ENCODE measurements around the gene FBXO2.

FBXO2 gene

DNA sequence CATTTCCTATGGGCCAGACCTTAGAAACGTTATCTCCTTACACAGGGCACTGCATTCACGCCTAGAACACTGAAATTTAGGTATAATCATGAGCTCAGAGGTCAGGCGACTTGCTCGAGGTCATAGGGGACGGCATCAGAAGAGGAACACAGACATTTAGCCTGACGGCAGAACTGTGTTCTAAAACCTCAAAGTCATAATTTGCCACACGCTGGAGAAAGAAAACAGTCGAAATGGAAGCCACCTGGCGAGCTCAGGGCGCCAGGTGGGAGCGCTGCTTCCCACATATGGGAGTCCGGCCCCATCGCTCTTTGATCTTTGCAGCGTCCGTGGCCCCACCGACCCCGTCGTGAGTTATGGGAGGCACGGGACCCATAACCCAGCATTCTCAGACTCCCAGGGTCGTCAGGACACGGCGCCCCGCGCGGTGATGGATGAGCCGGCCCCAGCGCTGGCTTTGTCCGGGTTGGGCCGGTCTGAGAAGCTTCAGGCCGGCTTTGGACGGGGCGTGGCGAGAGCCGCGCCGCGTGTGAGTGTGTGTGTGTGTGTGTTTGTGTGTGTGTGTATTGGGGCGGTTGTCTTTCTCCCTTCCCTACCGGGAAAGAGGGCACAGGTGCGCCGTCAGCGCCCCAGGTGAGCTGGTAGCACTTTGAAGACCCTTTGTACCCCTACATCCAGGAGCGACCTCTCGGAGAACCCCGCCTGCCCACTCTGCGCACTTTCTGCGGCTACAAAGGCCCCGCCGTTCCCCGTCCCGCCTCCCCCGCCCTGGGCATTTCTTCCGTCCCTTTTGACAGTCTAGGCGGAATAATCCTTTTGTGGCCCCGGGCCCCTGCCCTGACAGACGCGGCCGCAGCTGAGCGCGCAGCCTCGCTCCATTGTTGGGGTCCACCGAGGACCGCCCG is 36.4 kb upstream of the FBXO2 start:
- Mint-ChIP-seq H3K4me1 (peaks cover 24% of the 10 kb centered on the region), H3K27ac (no peak overlapping the region), H3K27me3 (peaks cover 42% of the 10 kb centered on the region), H3K9me3 (no peaks in the 10 kb centered on the region), H3K36me3 (ENCODE audit: low read depth) (no peaks in the 10 kb centered on the region), H3K4me3 (peak overlapping the region; percentile 35)
- no peak for DNase-seq
- no peak for ATAC-seq

DNA sequence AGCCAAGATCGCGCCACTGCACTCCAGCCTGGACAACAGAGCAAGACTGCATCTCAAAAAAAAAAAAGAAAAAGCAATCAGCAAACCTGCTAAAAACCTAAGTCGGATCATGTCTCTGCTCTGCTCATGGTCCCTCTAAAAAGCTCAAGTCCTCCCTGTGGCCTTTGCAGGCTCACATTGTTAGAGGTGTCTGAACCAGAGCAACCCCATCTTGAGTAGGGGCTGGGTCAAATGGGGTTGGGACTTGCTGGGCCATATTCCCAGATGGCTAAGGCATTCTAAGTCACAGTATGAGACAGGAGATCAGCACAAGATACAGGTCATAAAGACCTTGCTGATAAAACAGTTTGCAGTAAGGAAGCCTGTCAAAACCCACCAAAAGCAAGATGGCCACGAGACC is 34.3 kb upstream of the FBXO2 start:
- Mint-ChIP-seq H3K4me3 (no peak overlapping the region), H3K27ac (no peak overlapping the region), H3K27me3 (peaks cover 40% of the 10 kb centered on the region), H3K9me3 (no peaks in the 10 kb centered on the region), H3K36me3 (ENCODE audit: low read depth) (no peaks in the 10 kb centered on the region), H3K4me1 (peaks cover 20% of the 10 kb centered on the region)
- DNase-seq (no peak), ATAC-seq (no peak)

DNA sequence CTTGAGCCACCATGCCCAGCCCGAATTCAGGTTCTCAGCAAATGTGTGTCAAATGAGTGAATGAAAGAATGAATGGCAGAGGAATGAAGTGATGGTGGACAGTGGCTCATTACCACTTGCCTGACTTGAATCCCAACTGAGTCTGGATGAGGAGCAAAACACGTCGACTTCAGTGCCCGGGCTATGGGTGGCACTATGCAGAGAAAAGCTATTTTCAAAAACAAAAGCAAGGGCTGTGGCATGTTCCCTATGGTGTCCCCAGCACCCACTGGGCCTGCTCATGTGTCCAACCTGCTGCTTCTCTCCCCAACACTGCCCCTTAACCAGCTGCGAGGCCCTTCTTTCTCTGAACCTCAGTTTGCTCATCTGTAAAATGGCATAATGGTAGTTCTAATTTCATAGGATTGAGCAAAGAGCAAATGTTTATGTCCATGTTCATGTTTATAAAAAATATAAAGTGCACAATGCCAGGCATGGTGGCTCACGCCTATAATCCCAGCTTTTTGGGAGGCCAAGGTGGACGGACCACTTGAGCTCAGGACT is 31.1 kb upstream of the FBXO2 start:
- no peaks in the 10 kb centered on the region for H3K36me3 Mint-ChIP-seq (ENCODE audit: low read depth)
- no peak overlapping the region for H3K27ac Mint-ChIP-seq
- H3K27me3 Mint-ChIP-seq = peaks cover 22% of the 10 kb centered on the region
- H3K4me3 Mint-ChIP-seq = no peak overlapping the region
- ATAC-seq (no peak), DNase-seq (no peak)
- H3K4me1 Mint-ChIP-seq = peaks cover 7% of the 10 kb centered on the region
- no peaks in the 10 kb centered on the region for H3K9me3 Mint-ChIP-seq

DNA sequence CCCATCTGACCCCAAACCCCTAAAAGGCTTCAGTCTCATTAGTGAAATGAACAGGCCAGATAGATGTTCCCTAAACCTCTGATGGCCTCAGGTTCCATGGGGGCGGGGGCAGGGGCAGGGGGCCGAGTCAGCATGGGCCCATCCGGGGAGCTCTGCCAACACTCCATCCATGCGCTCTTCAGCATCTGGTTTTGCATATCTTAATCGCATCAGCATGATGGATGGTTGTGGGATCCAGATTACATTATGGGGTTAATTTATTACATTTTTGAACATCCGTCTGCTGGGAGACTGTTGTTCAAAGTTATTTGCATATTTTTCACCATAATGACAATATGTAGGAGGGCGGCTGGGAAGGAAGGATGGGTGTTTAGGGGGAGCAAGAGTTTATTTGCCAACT is 29.8 kb upstream of the FBXO2 start:
- H3K9me3 Mint-ChIP-seq = no peaks in the 10 kb centered on the region
- H3K4me1 Mint-ChIP-seq = peaks cover 10% of the 10 kb centered on the region
- H3K27ac Mint-ChIP-seq = no peak overlapping the region
- H3K36me3 Mint-ChIP-seq (ENCODE audit: low read depth) = no peaks in the 10 kb centered on the region
- no peak for ATAC-seq
- H3K4me3 Mint-ChIP-seq = no peak overlapping the region
- H3K27me3 Mint-ChIP-seq = peaks cover 14% of the 10 kb centered on the region
- no peak for DNase-seq

DNA sequence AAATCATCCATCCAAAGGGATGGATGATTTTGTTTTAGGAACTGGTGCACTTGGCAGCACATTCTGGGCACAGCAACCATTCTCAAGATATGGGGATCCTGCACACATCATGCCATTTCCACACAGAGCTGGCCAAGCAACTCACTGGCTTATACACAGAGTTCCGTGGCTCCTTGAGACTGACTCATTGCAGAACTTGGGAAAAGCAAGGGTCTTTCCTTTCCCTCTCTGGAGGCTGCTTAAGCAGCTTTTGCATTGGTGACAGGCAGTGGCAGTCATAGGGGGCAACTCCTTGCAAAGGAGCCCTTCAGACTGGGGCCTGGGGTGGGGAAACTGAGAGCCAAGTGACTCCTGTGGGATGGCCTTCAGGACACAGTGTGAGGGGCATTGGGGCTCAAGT is 28.6 kb upstream of the FBXO2 start:
- H3K4me1 Mint-ChIP-seq = peaks cover 13% of the 10 kb centered on the region
- no peaks in the 10 kb centered on the region for H3K36me3 Mint-ChIP-seq (ENCODE audit: low read depth)
- no peak overlapping the region for H3K4me3 Mint-ChIP-seq
- H3K9me3 Mint-ChIP-seq = no peaks in the 10 kb centered on the region
- ATAC-seq = no peak
- H3K27ac Mint-ChIP-seq = no peak overlapping the region
- H3K27me3 Mint-ChIP-seq = peaks cover 5% of the 10 kb centered on the region
- no peak for DNase-seq

DNA sequence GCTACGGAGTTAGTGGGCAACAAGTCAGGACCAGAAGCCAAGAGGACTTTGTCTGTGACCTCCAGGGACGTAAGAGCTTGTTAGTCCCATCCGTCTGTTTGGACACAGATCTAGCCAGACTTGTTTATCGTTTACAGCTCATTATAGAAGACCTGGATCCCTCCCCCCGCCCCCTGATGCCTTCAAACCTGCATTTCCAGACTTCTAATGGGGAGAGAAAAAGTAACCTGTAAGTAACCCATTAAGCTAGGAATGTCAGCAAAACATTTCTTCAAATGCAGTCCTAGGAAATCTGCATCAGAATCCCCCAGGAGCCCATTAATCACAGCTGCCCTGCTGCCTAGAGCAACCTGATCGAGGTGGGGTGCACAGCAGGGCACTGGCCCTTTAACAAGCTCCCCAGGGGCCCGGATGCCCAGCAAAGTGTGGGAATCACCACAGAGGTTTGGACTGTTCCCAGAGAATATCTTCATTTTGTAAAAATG is 28.1 kb upstream of the FBXO2 start:
- Mint-ChIP-seq H3K4me1 (peaks cover 13% of the 10 kb centered on the region), H3K27me3 (peaks cover 2% of the 10 kb centered on the region), H3K36me3 (ENCODE audit: low read depth) (no peaks in the 10 kb centered on the region), H3K4me3 (peak overlapping the region; percentile 86), H3K27ac (no peak overlapping the region), H3K9me3 (no peaks in the 10 kb centered on the region)
- ATAC-seq = no peak
- DNase-seq = no peak

DNA sequence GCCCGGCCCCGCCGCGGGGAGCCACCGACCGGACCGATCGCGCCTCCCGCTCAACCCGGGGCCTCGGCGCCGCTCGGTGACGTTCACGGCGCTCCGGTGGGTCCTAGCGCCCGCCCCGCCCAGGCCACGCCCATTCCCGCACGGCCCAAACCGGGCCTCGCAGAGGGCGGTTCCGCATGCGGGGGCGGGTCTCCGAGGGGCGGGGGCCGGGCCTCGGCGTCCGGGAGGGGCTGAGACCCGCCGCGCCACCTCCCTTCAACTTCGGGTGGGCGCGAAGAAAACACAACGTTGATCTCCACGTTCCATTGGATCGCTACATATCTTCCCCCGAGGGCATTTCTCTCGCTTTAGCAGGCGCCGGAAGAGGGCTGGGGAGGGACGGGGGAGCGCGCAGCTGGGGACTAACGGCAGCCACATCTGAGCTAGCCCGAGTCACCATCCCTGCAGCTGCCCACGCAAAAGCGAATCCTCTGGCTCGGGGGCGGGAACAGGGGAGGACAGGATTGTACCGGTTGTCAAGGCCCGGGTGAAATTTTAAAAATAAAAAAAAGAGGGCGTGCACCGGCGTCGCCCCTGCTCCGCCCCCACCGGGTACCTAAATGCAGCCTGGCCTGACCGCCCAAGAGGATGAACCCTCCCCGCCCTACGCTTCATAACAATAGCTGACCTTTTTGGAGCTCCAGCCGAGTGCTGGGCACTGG is 27.0 kb upstream of the FBXO2 start, which contains the start of gene MAD2L2:
TSS of gene MAD2L2 (minus strand) at position 78 of the 701 bp plus-strand sequence. CDS start 547 bp downstream, outside the sequence.
- no peaks in the 10 kb centered on the region for H3K36me3 Mint-ChIP-seq (ENCODE audit: low read depth)
- peaks cover 2% of the 10 kb centered on the region for H3K27me3 Mint-ChIP-seq
- H3K4me3 Mint-ChIP-seq = peak within 1 kb of the TSS; percentile 86
- H3K4me1 Mint-ChIP-seq = peaks cover 13% of the 10 kb centered on the region
- DNase-seq (peak; percentile 93), ATAC-seq (peak; percentile 94)
- H3K27ac Mint-ChIP-seq = peak within 1 kb of the TSS; percentile 79
- H3K9me3 Mint-ChIP-seq = no peaks in the 10 kb centered on the region

DNA sequence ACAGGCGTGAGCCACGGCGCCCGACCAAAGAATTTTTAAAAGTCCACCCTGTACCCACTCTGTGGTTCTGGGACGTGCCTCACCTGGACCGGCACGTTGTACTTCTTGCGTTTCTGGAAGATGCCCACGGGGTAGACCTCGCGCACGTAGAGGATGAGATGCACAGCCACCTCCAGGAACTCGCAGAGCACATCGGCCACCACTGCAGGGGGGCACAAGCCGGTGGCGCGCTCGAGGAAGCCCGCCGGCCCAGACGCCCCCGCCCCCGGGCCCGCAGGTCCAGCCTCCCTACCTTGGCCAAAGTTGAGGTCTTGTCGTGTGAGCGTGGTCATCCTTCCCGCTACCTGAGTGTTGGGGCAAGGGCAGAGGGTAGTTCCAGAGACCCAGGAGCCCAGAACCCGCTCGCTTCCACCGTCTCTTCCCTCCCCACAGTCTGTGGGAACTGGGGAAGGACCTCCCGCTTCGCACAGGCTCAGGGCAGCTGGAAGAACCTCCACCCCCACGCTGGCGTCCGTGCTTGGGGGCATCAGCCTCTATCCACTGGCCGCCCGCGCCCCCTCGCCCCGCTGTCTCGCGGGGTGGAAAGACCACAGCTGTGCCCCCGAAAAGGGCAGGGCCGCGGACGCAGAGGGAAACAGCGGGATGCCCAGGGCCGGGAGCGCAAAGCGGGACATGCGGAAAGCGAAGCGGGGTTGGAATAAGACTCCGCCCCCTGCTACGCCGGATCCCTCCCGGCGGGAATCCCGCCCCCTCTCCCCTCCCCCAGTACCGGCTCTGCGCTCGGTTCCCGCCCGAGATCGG is 26.2 kb upstream of the FBXO2 start:
- peaks cover 2% of the 10 kb centered on the region for H3K27me3 Mint-ChIP-seq
- DNase-seq = no peak

DNA sequence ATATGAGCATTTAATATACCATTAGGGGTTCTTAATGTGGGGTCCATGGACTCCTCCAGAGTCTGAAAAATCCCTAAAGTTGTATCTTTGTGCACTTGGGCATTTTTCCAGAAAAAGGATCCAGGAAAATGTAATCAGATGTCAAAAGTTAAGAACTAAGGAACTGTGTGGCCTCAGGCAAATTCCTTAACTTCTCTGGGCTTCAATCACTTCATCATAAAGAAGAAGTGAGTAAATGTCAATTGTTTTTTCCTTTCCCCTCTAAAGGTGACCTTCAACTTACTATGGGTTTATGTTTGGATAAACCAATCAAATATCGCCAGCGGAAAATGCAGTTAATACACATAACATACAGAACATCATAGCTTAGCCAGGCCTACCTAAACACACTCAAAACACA is 24.2 kb upstream of the FBXO2 start:
- Mint-ChIP-seq H3K36me3 (ENCODE audit: low read depth) (peaks cover 5% of the 10 kb centered on the region), H3K4me3 (no peak overlapping the region), H3K27me3 (no peaks in the 10 kb centered on the region), H3K9me3 (no peaks in the 10 kb centered on the region), H3K27ac (no peak overlapping the region), H3K4me1 (peaks cover 13% of the 10 kb centered on the region)
- DNase-seq = no peak
- no peak for ATAC-seq

More for the DNA sequence above, 26.2 kb upstream of the FBXO2 start:
- Mint-ChIP-seq H3K4me3 (peak overlapping the region; percentile 86), H3K4me1 (peaks cover 13% of the 10 kb centered on the region), H3K9me3 (no peaks in the 10 kb centered on the region), H3K27ac (peak overlapping the region; percentile 64), H3K36me3 (ENCODE audit: low read depth) (peaks cover 3% of the 10 kb centered on the region)
- ATAC-seq = peak; percentile 12

DNA sequence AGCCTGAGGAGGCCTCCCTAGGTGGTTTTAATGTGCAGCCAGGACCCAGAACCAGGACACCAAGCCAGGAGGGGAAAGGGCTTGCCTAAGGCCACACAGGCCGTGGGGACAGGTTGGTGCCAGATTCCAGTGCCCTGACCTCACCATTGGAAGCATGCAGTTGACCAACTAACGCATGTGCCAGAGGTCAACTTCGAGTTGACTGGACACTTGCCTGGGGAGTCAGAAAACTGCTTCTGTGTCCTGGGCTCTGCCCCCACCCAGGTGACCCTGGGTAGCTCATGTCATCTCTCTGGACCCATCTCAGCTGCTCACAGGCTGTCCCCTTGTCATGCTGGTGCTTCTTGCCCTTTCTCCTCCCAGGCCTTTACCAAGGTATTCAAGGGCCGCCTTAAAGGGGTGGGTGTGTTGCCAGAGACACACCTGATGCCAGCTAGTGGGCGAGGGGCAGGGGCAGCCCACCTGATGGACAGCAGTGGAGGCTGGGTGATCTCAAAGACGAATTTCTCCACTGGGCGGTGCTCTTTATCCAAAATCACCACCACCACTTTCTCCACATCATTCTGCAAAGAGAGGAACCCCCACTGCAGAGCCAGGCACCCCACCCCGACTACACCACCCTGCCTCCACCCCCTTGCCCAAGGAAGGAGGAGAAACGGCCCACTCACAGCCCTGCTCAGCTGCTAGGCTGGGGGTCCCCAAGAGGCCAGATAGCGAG is 22.3 kb upstream of the FBXO2 start:
- H3K27me3 Mint-ChIP-seq = no peaks in the 10 kb centered on the region
- H3K27ac Mint-ChIP-seq = no peak overlapping the region
- DNase-seq = no peak
- H3K4me3 Mint-ChIP-seq = no peak overlapping the region
- no peaks in the 10 kb centered on the region for H3K9me3 Mint-ChIP-seq
- ATAC-seq = no peak
- H3K36me3 Mint-ChIP-seq (ENCODE audit: low read depth) = peaks cover 8% of the 10 kb centered on the region
- H3K4me1 Mint-ChIP-seq = peaks cover 8% of the 10 kb centered on the region

DNA sequence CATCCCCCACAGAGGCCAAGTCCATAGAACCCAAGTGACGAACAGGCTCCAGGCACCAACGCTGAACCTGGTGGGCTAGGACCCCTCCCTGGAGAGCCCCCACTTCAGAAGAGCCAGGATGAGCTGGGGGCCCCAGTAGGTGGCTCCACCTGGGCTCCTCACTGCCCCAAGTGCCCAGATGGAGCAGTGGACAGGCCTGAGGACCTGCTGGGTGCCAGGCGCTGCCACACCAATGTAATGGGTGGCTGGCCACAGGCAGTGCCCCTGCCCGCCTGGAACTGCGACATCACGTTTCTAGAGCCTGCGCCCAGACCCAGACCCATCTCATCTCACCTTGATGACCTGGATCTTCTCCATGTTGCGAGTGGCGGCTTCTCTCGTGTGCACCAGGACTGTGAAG is 21.1 kb upstream of the FBXO2 start:
- DNase-seq (no peak), ATAC-seq (no peak)
- Mint-ChIP-seq H3K36me3 (ENCODE audit: low read depth) (peaks cover 11% of the 10 kb centered on the region), H3K9me3 (no peaks in the 10 kb centered on the region), H3K4me1 (peaks cover 10% of the 10 kb centered on the region), H3K4me3 (no peak overlapping the region), H3K27ac (no peak overlapping the region), H3K27me3 (no peaks in the 10 kb centered on the region)

DNA sequence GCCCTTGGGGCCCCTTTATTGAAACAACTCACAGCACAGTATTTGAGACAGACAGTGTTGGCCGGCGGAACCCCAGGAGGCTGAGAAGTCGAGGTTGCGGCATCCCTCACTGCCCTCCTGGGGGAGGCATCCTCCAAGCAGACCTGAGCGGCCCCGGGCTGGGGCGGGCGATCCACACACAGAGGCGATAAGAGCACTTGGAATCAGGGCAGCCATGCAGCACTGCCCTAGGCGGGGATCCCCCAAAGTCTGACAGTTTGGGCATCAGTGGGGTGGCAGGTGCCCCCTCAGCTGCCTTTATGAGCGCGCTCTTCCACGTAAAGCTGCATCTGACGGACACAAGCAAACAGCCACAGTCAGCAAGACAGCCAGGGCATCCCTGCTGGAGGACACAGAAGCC is 20.3 kb upstream of the FBXO2 start:
- H3K4me3 Mint-ChIP-seq = no peak overlapping the region
- peaks cover 11% of the 10 kb centered on the region for H3K36me3 Mint-ChIP-seq (ENCODE audit: low read depth)
- no peaks in the 10 kb centered on the region for H3K9me3 Mint-ChIP-seq
- no peak overlapping the region for H3K27ac Mint-ChIP-seq
- H3K4me1 Mint-ChIP-seq = peaks cover 7% of the 10 kb centered on the region
- no peak for ATAC-seq
- no peaks in the 10 kb centered on the region for H3K27me3 Mint-ChIP-seq
- no peak for DNase-seq

DNA sequence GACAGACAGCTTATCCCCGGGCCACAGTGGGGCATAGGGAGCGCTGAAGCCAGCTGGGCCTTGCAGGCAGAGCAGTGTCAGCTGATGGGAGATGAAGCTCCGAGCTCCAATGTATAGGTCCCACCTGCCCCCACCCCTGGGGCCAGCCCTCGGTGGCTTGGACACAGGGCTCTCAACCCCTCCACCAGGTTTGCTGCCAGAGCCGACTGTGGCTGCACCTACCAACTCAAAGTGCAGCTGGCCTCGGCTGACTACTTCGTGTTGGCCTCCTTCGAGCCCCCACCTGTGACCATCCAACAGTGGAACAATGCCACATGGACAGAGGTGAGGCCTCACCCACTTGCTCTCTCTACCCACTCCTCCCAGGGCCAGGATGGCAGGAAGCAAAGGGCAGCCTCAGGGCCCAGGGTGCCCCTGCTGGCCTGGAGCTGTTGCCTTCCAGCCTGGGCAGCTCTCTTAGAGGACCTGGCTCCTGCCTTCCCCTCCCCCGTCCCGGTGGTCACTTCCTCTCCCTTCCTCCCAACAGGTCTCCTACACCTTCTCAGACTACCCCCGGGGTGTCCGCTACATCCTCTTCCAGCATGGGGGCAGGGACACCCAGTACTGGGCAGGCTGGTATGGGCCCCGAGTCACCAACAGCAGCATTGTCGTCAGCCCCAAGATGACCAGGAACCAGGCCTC is 19.0 kb upstream of the FBXO2 start:
- DNase-seq = no peak
- Mint-ChIP-seq H3K4me1 (peaks cover 3% of the 10 kb centered on the region), H3K9me3 (no peaks in the 10 kb centered on the region), H3K27me3 (no peaks in the 10 kb centered on the region), H3K27ac (no peak overlapping the region), H3K4me3 (no peak overlapping the region), H3K36me3 (ENCODE audit: low read depth) (peaks cover 11% of the 10 kb centered on the region)
- ATAC-seq = no peak
